ENCODE measurements around the gene AAK1.

DNA sequence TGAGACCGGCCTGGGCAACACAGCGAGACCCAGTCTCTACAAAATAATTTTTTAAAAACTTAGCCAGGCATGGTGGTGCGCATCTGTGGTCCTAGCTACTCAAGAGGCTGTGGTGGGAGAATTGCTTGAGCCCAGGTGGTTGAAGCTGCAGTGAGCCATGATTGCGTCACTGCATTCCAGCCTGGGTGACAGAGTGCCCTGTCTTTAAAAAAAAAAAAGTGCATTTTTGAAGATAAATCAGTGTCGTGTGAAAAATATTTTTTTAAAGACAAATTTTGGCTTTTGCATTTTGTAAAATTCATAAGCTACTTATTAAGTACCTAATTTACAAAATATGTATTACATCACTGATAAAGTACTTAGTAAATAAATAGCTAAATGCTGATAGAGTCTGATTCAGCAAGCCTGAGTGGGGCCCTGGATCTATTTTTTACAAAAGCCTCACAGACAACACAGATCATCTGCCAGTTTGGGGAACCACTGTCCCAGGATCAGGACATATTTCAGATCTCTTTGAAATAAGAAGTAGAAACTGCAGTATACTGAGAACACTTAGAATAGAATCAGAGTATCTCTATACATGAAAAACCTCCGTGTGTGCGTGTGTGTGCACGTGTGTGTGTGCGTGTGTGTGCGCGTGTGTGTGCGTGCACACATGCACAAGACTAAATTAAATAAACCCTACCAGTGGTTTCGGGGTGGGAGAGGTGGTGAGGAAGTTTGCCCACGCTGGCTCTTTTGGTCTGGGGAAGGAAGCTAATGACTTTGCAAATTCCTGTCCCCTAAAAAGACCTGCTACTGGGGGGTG is 61.6 kb downstream of the AAK1 start:
- TF ChIP-seq CTCF (IDR thresholded peaks at IDR 0.05): no peak
- TF ChIP-seq POLR2A (IDR thresholded peaks at IDR 0.05): no peak

All from esophagus squamous epithelium (tissue), 4 donors.